ENCODE results near the gene CHMP2A.
A peak's percentile ranks its signal among the peaks of the same experiment; 100 is the strongest.

CHMP2A gene

GRCh38 chr19:58568453-58569130 lies 13.7 kb upstream of the CHMP2A start:
- Histone ChIP-seq H3K27me3 (ENCODE audit: insufficient read depth, low read length) (peaks cover 5% of the 10 kb centered on the region), H3K9ac (ENCODE audit: low read depth, low read length) (no peak overlapping the region), H3K4me3 (ENCODE audit: low read length) (no peak overlapping the region), H3K9me3 (ENCODE audit: insufficient read depth, low read depth, low read length) (no peaks in the 10 kb centered on the region), H3K36me3 (ENCODE audit: insufficient read depth, low read length) (peaks cover 33% of the 10 kb centered on the region; the same call in 1 of the 2 replicates), H3K27ac (ENCODE audit: low read depth, low read length) (no peak overlapping the region), H3K4me1 (ENCODE audit: insufficient read depth, low read length) (no peaks in the 10 kb centered on the region)
- 91% methylated on average over 4 of the region's 4 CpGs for WGBS

GRCh38 chr19:58566989-58567388 lies 12.1 kb upstream of the CHMP2A start:
- peaks cover 33% of the 10 kb centered on the region; the same call in 1 of the 2 replicates for H3K36me3 ChIP-seq (ENCODE audit: insufficient read depth, low read length)
- no peak overlapping the region for H3K9ac ChIP-seq (ENCODE audit: low read depth, low read length)
- no peaks in the 10 kb centered on the region for H3K4me1 ChIP-seq (ENCODE audit: insufficient read depth, low read length)
- H3K4me3 ChIP-seq (ENCODE audit: low read length): no peak overlapping the region
- no peak overlapping the region for H3K27ac ChIP-seq (ENCODE audit: low read depth, low read length)
- H3K27me3 ChIP-seq (ENCODE audit: insufficient read depth, low read length): peaks cover 21% of the 10 kb centered on the region
- H3K9me3 ChIP-seq (ENCODE audit: insufficient read depth, low read depth, low read length): no peaks in the 10 kb centered on the region
- 94% methylated on average over 5 of the region's 5 CpGs for WGBS

DNA sequence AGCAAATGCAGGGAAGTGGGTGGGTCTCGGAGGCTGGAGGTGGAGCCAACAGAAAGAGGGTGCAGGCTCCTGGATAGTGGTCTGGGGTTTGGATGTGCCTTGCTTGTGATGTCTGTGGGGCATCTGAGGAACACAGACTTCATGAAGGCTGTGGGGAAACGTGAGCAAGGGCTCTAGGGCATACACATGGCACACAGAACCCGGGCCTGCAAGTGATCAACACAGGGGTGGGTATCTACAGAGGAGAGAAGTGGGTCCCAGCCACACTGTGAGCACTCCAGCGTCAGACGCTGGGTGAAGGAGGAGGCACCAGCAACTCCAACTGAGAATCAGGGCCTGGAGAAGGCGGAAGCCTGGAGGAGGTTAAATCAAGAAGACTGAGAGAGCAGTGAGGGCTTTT lies 8.9 kb upstream of the CHMP2A start:
- H3K4me3 ChIP-seq (ENCODE audit: low read length): no peak overlapping the region
- WGBS: 89% methylated on average over 6 of the region's 6 CpGs
- peaks cover 30% of the 10 kb centered on the region for H3K27me3 ChIP-seq (ENCODE audit: insufficient read depth, low read length)
- no peaks in the 10 kb centered on the region for H3K4me1 ChIP-seq (ENCODE audit: insufficient read depth, low read length)
- no peaks in the 10 kb centered on the region for H3K9me3 ChIP-seq (ENCODE audit: insufficient read depth, low read depth, low read length)
- peaks cover 16% of the 10 kb centered on the region; the same call in 1 of the 2 replicates for H3K36me3 ChIP-seq (ENCODE audit: insufficient read depth, low read length)
- no peak overlapping the region for H3K9ac ChIP-seq (ENCODE audit: low read depth, low read length)
- no peak overlapping the region for H3K27ac ChIP-seq (ENCODE audit: low read depth, low read length)

- 69% methylated on average over 40 of the region's 40 CpGs for WGBS
- H3K4me3 ChIP-seq (ENCODE audit: low read length): peak overlapping the region; percentile 49
- peaks cover 30% of the 10 kb centered on the region for H3K27me3 ChIP-seq (ENCODE audit: insufficient read depth, low read length)
- H3K9me3 ChIP-seq (ENCODE audit: insufficient read depth, low read depth, low read length): no peaks in the 10 kb centered on the region
- H3K36me3 ChIP-seq (ENCODE audit: insufficient read depth, low read length): peaks cover 12% of the 10 kb centered on the region; the same call in 1 of the 2 replicates
- H3K27ac ChIP-seq (ENCODE audit: low read depth, low read length): no peak overlapping the region
- peak overlapping the region; percentile 58 for H3K9ac ChIP-seq (ENCODE audit: low read depth, low read length)
- no peaks in the 10 kb centered on the region for H3K4me1 ChIP-seq (ENCODE audit: insufficient read depth, low read length)
These were observed 8.2 kb upstream of the CHMP2A start for GRCh38 chr19:58563034-58563573.

DNA sequence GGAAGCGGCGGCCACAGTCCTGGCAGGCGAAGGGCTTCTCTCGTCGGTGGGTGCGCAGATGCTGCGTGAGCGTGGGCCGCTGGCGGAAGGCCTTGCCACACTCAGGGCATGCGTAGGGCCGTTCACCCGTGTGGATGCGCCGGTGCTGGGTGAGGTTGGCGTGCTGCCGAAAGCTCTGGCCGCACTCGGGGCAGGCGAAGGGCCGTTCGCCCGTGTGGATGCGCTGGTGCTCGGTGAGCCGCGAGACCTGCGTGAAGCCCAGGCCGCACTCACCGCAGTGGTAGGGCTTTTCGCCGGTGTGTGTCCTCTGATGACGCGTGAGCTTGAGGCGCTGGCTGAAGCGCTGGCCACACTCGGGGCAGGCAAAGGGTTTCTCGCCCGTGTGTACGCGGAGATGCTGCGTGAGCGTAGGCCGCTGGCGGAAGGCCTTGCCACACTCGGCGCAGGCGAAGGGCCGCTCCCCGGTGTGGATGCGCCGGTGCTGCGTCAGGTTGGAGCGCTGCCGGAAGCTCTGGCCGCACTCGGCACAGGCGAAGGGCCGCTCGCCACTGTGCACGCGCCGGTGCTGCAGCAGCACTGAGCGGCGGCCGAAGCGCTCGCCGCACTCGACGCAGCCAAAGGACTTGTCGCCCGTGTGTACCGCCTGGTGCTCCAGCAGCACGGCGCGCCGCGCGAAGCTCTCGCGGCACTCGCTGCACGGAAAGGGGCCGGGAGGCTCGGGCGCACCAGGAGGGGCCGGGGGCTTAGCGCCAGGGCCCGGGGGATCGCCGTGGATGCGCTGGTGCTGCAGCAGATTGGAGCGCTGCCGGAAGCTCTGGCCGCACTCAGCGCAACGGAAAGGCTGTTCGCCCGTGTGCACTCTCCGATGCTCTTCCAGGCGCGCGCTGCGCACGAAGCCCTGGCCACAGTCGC lies 7.5 kb upstream of the CHMP2A start:
- peaks cover 10% of the 10 kb centered on the region; the same call in 1 of the 2 replicates for H3K36me3 ChIP-seq (ENCODE audit: insufficient read depth, low read length)
- WGBS: 65% methylated on average over 107 of the region's 107 CpGs
- no peaks in the 10 kb centered on the region for H3K4me1 ChIP-seq (ENCODE audit: insufficient read depth, low read length)
- peak overlapping the region; percentile 58 for H3K9ac ChIP-seq (ENCODE audit: low read depth, low read length)
- H3K27me3 ChIP-seq (ENCODE audit: insufficient read depth, low read length): peaks cover 30% of the 10 kb centered on the region
- peak overlapping the region; percentile 49 for H3K4me3 ChIP-seq (ENCODE audit: low read length)
- no peak overlapping the region for H3K27ac ChIP-seq (ENCODE audit: low read depth, low read length)
- no peaks in the 10 kb centered on the region for H3K9me3 ChIP-seq (ENCODE audit: insufficient read depth, low read depth, low read length)

DNA sequence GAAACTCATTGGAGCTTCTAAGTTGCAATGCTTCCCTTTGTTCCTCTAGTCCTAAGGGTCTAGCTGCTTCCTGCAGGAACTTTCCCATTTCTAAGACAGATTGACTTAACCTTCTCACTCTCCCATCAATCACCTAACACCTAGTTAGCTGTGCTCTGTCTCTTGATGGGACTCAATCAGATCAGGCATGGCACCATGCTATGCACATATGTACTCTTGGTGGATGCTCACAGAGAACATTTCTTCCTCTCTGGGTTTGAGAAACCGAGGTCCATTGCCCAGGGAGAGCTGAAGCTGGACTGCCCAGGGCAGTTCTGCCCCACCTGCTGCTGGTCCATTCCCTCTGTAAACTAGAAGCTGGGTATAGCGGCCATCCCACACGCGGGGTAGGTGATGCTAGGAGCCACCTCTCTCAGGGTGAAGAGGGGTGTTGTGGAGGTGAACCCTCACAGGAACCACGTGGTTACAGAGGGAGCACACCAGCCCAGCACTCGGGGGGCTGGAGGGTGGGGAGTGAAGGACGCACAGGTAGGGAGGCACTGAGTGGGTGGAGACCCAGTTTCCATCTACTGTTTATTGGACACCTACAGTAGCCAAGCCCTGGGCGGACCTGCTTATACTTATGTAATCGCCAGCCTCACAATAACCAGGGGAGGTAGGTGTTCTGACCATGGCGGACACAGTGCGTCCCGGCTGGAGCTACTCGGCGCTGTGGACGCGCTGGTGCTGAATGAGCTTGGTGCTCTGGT lies 6.6 kb upstream of the CHMP2A start:
- WGBS: 93% methylated on average over 16 of the region's 16 CpGs
- Histone ChIP-seq H3K9me3 (ENCODE audit: insufficient read depth, low read depth, low read length) (no peaks in the 10 kb centered on the region), H3K27me3 (ENCODE audit: insufficient read depth, low read length) (peaks cover 30% of the 10 kb centered on the region), H3K27ac (ENCODE audit: low read depth, low read length) (no peak overlapping the region), H3K4me3 (ENCODE audit: low read length) (no peak overlapping the region), H3K9ac (ENCODE audit: low read depth, low read length) (peak overlapping the region; percentile 58), H3K36me3 (ENCODE audit: insufficient read depth, low read length) (peaks cover 7% of the 10 kb centered on the region), H3K4me1 (ENCODE audit: insufficient read depth, low read length) (no peaks in the 10 kb centered on the region)

GRCh38 chr19:58560921-58561320 lies 6.0 kb upstream of the CHMP2A start:
- Histone ChIP-seq H3K4me1 (ENCODE audit: insufficient read depth, low read length) (no peaks in the 10 kb centered on the region), H3K36me3 (ENCODE audit: insufficient read depth, low read length) (peaks cover 11% of the 10 kb centered on the region), H3K27me3 (ENCODE audit: insufficient read depth, low read length) (peaks cover 30% of the 10 kb centered on the region), H3K27ac (ENCODE audit: low read depth, low read length) (no peak overlapping the region), H3K4me3 (ENCODE audit: low read length) (no peak overlapping the region), H3K9ac (ENCODE audit: low read depth, low read length) (no peak overlapping the region), H3K9me3 (ENCODE audit: insufficient read depth, low read depth, low read length) (no peaks in the 10 kb centered on the region)

DNA sequence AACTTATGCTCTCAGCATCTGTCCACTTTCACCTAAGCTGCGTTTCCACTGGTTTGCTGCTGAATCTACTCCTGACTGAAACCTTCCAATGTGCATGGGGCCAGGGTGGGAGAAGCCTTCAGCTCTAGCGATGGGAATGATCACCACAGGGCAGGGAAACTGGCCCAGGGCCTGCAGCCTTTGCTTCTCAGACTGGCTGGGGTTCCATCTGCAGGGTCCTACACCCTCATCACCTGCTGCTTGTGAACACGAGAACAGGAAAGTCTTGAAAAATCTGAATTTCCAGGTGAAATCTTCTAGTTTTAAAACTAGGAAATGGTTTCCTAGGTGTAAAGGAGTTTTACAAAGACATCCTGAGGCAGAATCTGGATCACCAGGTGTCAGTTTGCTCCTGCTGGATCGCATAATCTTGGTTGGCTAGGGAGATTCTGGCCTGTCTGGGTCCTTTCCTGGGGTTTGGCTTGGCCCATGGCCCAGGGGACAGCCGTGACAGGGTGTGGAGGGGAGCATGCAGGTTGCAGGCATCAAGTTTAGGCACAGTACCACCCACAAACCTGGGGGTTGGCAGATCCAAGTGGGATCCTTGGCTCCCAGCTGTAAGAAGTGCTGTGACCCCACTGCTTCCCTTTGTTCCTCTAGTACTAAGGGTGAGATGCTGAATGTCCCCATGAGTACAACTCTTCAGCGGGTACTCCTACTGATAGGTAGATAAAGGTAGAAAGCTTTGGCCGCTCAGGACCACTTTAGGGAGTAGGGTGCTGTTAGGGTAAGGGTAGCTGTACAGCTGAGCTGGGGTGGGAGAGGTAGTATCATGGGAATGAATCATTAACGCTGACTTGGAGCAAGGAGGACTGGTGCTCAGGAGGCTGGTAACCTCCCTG lies 5.3 kb upstream of the CHMP2A start:
- Histone ChIP-seq H3K27ac (ENCODE audit: low read depth, low read length) (peak overlapping the region; percentile 100; the same call in 1 of the 2 replicates), H3K9ac (ENCODE audit: low read depth, low read length) (peak overlapping the region; percentile 99), H3K36me3 (ENCODE audit: insufficient read depth, low read length) (peaks cover 11% of the 10 kb centered on the region), H3K4me3 (ENCODE audit: low read length) (peak overlapping the region; percentile 66), H3K9me3 (ENCODE audit: insufficient read depth, low read depth, low read length) (no peaks in the 10 kb centered on the region), H3K27me3 (ENCODE audit: insufficient read depth, low read length) (peaks cover 30% of the 10 kb centered on the region), H3K4me1 (ENCODE audit: insufficient read depth, low read length) (no peaks in the 10 kb centered on the region)
- WGBS: 89% methylated on average over 8 of the region's 8 CpGs

GRCh38 chr19:58559275-58560006 lies 4.5 kb upstream of the CHMP2A start:
- no peaks in the 10 kb centered on the region for H3K9me3 ChIP-seq (ENCODE audit: insufficient read depth, low read depth, low read length)
- peak overlapping the region; percentile 99 for H3K9ac ChIP-seq (ENCODE audit: low read depth, low read length)
- peak overlapping the region; percentile 66 for H3K4me3 ChIP-seq (ENCODE audit: low read length)
- 1% methylated on average over 33 of the region's 33 CpGs for WGBS
- H3K4me1 ChIP-seq (ENCODE audit: insufficient read depth, low read length): no peaks in the 10 kb centered on the region
- H3K36me3 ChIP-seq (ENCODE audit: insufficient read depth, low read length): peaks cover 11% of the 10 kb centered on the region
- H3K27ac ChIP-seq (ENCODE audit: low read depth, low read length): peak overlapping the region; percentile 100
- H3K27me3 ChIP-seq (ENCODE audit: insufficient read depth, low read length): peaks cover 30% of the 10 kb centered on the region
